SJCRH30 (cell line): ENCODE data around the gene NLGN4Y. TPM values are rescaled to one million over a fixed set of nuclear protein-coding genes. Genes with fewer than 3 reads are reported as not detected.

Source experiments
- DNase-seq, 2 experiments: peaks; one replicate each; pipeline ENCODE4 v3.0.0-alpha.2; 2015 to 2020
- H3K27ac ChIP-seq: fragments of 250-450 bp; sonication (Bioruptor Pico); 2 replicates; pipeline ENCODE4 v1.5.1; 2020; ENCODE audit warnings: mild to moderate bottlenecking, moderate library complexity
- H3K27me3 ChIP-seq: fragments of 250-450 bp; sonication (Bioruptor Pico); 2 replicates; pipeline ENCODE4 v1.5.1; 2020; ENCODE audit warnings: mild to moderate bottlenecking, moderate library complexity
- H3K36me3 ChIP-seq: fragments of 250-450 bp; sonication (Bioruptor Pico); 2 replicates; pipeline ENCODE4 v1.5.1; 2020; ENCODE audit warnings: mild to moderate bottlenecking, moderate library complexity
- H3K4me1 ChIP-seq: fragments of 250-450 bp; sonication (Bioruptor Pico); 2 replicates; pipeline ENCODE4 v1.5.1; 2020; ENCODE audit warnings: mild to moderate bottlenecking, moderate library complexity
- H3K4me3 ChIP-seq: fragments of 250-450 bp; sonication (Bioruptor Pico); 2 replicates; pipeline ENCODE4 v1.5.1; 2020; ENCODE audit warnings: mild to moderate bottlenecking, moderate library complexity
- H3K9me3 ChIP-seq: fragments of 250-450 bp; sonication (Bioruptor Pico); replicated peaks from 2 replicates; pipeline ENCODE4 v1.5.1; 2020; ENCODE audit warnings: mild to moderate bottlenecking, moderate library complexity
- total RNA-seq: library from RNA; depleted of rRNA; stranded (reverse); fragments of >200 nt; shearing (Covaris generic); gene quantifications from 2 replicates; pipeline ENCODE4 v1.2.3, GENCODE V29; 2014

NLGN4Y gene
- total RNA-seq, 1 experiment from 2014 or later, result not detected

GRCh38 chrY:14778208-14778607, 253.9 kb downstream of the NLGN4Y start:
- Histone ChIP-seq H3K36me3 (no peaks in the 10 kb centered on the region), H3K27ac (no peak overlapping the region), H3K4me1 (no peaks in the 10 kb centered on the region), H3K9me3 (no peaks in the 10 kb centered on the region), H3K27me3 (no peaks in the 10 kb centered on the region), H3K4me3 (no peak overlapping the region)
- DNase-seq, result no peak

GRCh38 chrY:14793104-14793503, 268.8 kb downstream of the NLGN4Y start:
- Histone ChIP-seq H3K4me3 (no peak overlapping the region), H3K27me3 (no peaks in the 10 kb centered on the region), H3K36me3 (no peaks in the 10 kb centered on the region), H3K9me3 (no peaks in the 10 kb centered on the region), H3K4me1 (no peaks in the 10 kb centered on the region), H3K27ac (no peak overlapping the region)
- DNase-seq, result no peak

- no peak overlapping the region for H3K27ac ChIP-seq
- H3K4me1 ChIP-seq, result no peaks in the 10 kb centered on the region
- H3K27me3 ChIP-seq, result no peaks in the 10 kb centered on the region
- H3K36me3 ChIP-seq, result no peaks in the 10 kb centered on the region
- H3K9me3 ChIP-seq, result no peaks in the 10 kb centered on the region
- DNase-seq, result no peak
- H3K4me3 ChIP-seq, result no peak overlapping the region
These were observed 269.3 kb downstream of the NLGN4Y start for GRCh38 chrY:14793674-14794073.

- Histone ChIP-seq H3K9me3 (no peaks in the 10 kb centered on the region), H3K27ac (no peak overlapping the region), H3K4me1 (no peaks in the 10 kb centered on the region), H3K4me3 (no peak overlapping the region), H3K27me3 (no peaks in the 10 kb centered on the region), H3K36me3 (no peaks in the 10 kb centered on the region)
- DNase-seq, result no peak
These were observed 273.7 kb downstream of the NLGN4Y start for GRCh38 chrY:14798010-14798409.

GRCh38 chrY:14801096-14801495, 276.8 kb downstream of the NLGN4Y start:
- H3K27ac ChIP-seq, result no peak overlapping the region
- H3K9me3 ChIP-seq, result no peaks in the 10 kb centered on the region
- no peaks in the 10 kb centered on the region for H3K27me3 ChIP-seq
- no peaks in the 10 kb centered on the region for H3K36me3 ChIP-seq
- no peak overlapping the region for H3K4me3 ChIP-seq
- H3K4me1 ChIP-seq, result no peaks in the 10 kb centered on the region
- DNase-seq, result no peak

GRCh38 chrY:14802125-14802524, 277.8 kb downstream of the NLGN4Y start:
- Histone ChIP-seq H3K9me3 (no peaks in the 10 kb centered on the region), H3K27me3 (no peaks in the 10 kb centered on the region), H3K4me3 (no peak overlapping the region), H3K36me3 (no peaks in the 10 kb centered on the region), H3K27ac (no peak overlapping the region), H3K4me1 (no peaks in the 10 kb centered on the region)
- no peak for DNase-seq

- no peaks in the 10 kb centered on the region for H3K27me3 ChIP-seq
- no peaks in the 10 kb centered on the region for H3K4me1 ChIP-seq
- no peak overlapping the region for H3K4me3 ChIP-seq
- no peaks in the 10 kb centered on the region for H3K36me3 ChIP-seq
- no peak for DNase-seq
- H3K27ac ChIP-seq, result no peak overlapping the region
- H3K9me3 ChIP-seq, result no peaks in the 10 kb centered on the region
These were observed 279.7 kb downstream of the NLGN4Y start for GRCh38 chrY:14804041-14804440.

GRCh38 chrY:14818452-14818851, 294.1 kb downstream of the NLGN4Y start:
- Histone ChIP-seq H3K27ac (no peak overlapping the region), H3K4me1 (no peaks in the 10 kb centered on the region), H3K27me3 (no peaks in the 10 kb centered on the region), H3K36me3 (no peaks in the 10 kb centered on the region), H3K4me3 (no peak overlapping the region), H3K9me3 (no peaks in the 10 kb centered on the region)
- no peak for DNase-seq

GRCh38 chrY:14822201-14822600, 297.9 kb downstream of the NLGN4Y start:
- DNase-seq, result no peak
- Histone ChIP-seq H3K27me3 (no peaks in the 10 kb centered on the region), H3K4me3 (no peak overlapping the region), H3K4me1 (no peaks in the 10 kb centered on the region), H3K27ac (no peak overlapping the region), H3K9me3 (no peaks in the 10 kb centered on the region), H3K36me3 (no peaks in the 10 kb centered on the region)

GRCh38 chrY:14822906-14823305, 298.6 kb downstream of the NLGN4Y start:
- no peak overlapping the region for H3K27ac ChIP-seq
- no peaks in the 10 kb centered on the region for H3K27me3 ChIP-seq
- H3K4me3 ChIP-seq, result no peak overlapping the region
- no peaks in the 10 kb centered on the region for H3K4me1 ChIP-seq
- H3K36me3 ChIP-seq, result no peaks in the 10 kb centered on the region
- no peaks in the 10 kb centered on the region for H3K9me3 ChIP-seq
- DNase-seq, result no peak

- no peak for DNase-seq
- Histone ChIP-seq H3K27me3 (no peaks in the 10 kb centered on the region), H3K27ac (no peak overlapping the region), H3K4me1 (no peaks in the 10 kb centered on the region), H3K36me3 (no peaks in the 10 kb centered on the region), H3K4me3 (no peak overlapping the region), H3K9me3 (no peaks in the 10 kb centered on the region)
These were observed 300.3 kb downstream of the NLGN4Y start for GRCh38 chrY:14824583-14824982.

- no peaks in the 10 kb centered on the region for H3K4me1 ChIP-seq
- no peaks in the 10 kb centered on the region for H3K36me3 ChIP-seq
- DNase-seq, result no peak
- H3K27me3 ChIP-seq, result no peaks in the 10 kb centered on the region
- no peak overlapping the region for H3K27ac ChIP-seq
- no peaks in the 10 kb centered on the region for H3K9me3 ChIP-seq
- H3K4me3 ChIP-seq, result no peak overlapping the region
These were observed 301.4 kb downstream of the NLGN4Y start for GRCh38 chrY:14825728-14826127.

- Histone ChIP-seq H3K27me3 (no peaks in the 10 kb centered on the region), H3K4me1 (no peaks in the 10 kb centered on the region), H3K27ac (no peak overlapping the region), H3K4me3 (no peak overlapping the region), H3K36me3 (no peaks in the 10 kb centered on the region), H3K9me3 (no peaks in the 10 kb centered on the region)
- DNase-seq, result no peak
These were observed 304.2 kb downstream of the NLGN4Y start for GRCh38 chrY:14828531-14828930.

- DNase-seq, result no peak
- H3K27ac ChIP-seq, result no peak overlapping the region
- no peaks in the 10 kb centered on the region for H3K4me1 ChIP-seq
- no peaks in the 10 kb centered on the region for H3K27me3 ChIP-seq
- no peaks in the 10 kb centered on the region for H3K9me3 ChIP-seq
- H3K36me3 ChIP-seq, result no peaks in the 10 kb centered on the region
- no peak overlapping the region for H3K4me3 ChIP-seq
These were observed 305.1 kb downstream of the NLGN4Y start for GRCh38 chrY:14829366-14829885.

- Histone ChIP-seq H3K36me3 (no peaks in the 10 kb centered on the region), H3K9me3 (no peaks in the 10 kb centered on the region), H3K27ac (no peak overlapping the region), H3K27me3 (no peaks in the 10 kb centered on the region), H3K4me1 (no peaks in the 10 kb centered on the region), H3K4me3 (no peak overlapping the region)
- DNase-seq, result no peak
These were observed 310.1 kb downstream of the NLGN4Y start for GRCh38 chrY:14834103-14835060.

- H3K36me3 ChIP-seq, result no peaks in the 10 kb centered on the region
- H3K4me3 ChIP-seq, result no peak overlapping the region
- no peaks in the 10 kb centered on the region for H3K9me3 ChIP-seq
- DNase-seq, result no peak
- H3K27me3 ChIP-seq, result no peaks in the 10 kb centered on the region
- no peak overlapping the region for H3K27ac ChIP-seq
- no peaks in the 10 kb centered on the region for H3K4me1 ChIP-seq
These were observed 313.1 kb downstream of the NLGN4Y start for GRCh38 chrY:14837466-14837865.
